ENCODE measurements around the gene UBB.

Gene UBB

GRCh38 chr17:16425698-16426659, 45.1 kb downstream of the UBB start:
- H3K9ac ChIP-seq: no peak overlapping the region
- H3K9me3 ChIP-seq: no peaks in the 10 kb centered on the region
- no peak for TF ChIP-seq Cebpa-rat (IDR thresholded peaks at IDR 0.05)
- H3K4me3 ChIP-seq: no peak overlapping the region
- H3K4me1 ChIP-seq: peaks cover 10% of the 10 kb centered on the region; the same call in 1 of the 2 replicates
- no peaks in the 10 kb centered on the region for H3K27me3 ChIP-seq
- H3K27ac ChIP-seq: no peak overlapping the region
- peaks cover 50% of the 10 kb centered on the region for H3K36me3 ChIP-seq
- H3K4me2 ChIP-seq: no peak overlapping the region
- no peaks in the 10 kb centered on the region for H4K20me1 ChIP-seq

DNA sequence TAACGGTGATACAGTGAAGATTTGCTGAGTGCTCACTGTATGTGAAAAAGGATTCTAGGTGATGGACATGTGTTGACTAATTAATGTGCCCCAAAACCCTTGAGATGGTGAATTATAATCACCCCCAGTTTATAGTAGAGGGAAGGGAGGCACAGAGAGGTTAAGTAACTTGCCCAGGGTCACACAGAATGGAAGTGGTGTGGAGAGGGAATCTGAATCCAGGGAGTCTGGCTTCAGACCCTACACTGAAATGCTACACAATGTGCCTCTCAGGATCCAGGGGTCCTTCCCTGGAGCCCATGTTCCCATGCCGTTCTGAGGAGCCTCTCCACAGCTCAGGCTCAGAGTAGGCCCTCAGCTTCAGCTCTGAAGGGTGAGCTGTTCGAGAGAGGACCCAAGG, 46.1 kb downstream of the UBB start:
- no peaks in the 10 kb centered on the region for H3K9me3 ChIP-seq
- no peaks in the 10 kb centered on the region for H3K27me3 ChIP-seq
- H3K4me3 ChIP-seq: no peak overlapping the region
- no peak for TF ChIP-seq Cebpa-rat (IDR thresholded peaks at IDR 0.05)
- no peaks in the 10 kb centered on the region for H4K20me1 ChIP-seq
- H3K4me1 ChIP-seq: peaks cover 10% of the 10 kb centered on the region; the same call in 1 of the 2 replicates
- H3K27ac ChIP-seq: 0 out of 2 replicates have a peak overlapping the region, but pooled peaks have one; percentile 11
- no peak overlapping the region for H3K9ac ChIP-seq
- peaks cover 50% of the 10 kb centered on the region for H3K36me3 ChIP-seq
- H3K4me2 ChIP-seq: no peak overlapping the region

DNA sequence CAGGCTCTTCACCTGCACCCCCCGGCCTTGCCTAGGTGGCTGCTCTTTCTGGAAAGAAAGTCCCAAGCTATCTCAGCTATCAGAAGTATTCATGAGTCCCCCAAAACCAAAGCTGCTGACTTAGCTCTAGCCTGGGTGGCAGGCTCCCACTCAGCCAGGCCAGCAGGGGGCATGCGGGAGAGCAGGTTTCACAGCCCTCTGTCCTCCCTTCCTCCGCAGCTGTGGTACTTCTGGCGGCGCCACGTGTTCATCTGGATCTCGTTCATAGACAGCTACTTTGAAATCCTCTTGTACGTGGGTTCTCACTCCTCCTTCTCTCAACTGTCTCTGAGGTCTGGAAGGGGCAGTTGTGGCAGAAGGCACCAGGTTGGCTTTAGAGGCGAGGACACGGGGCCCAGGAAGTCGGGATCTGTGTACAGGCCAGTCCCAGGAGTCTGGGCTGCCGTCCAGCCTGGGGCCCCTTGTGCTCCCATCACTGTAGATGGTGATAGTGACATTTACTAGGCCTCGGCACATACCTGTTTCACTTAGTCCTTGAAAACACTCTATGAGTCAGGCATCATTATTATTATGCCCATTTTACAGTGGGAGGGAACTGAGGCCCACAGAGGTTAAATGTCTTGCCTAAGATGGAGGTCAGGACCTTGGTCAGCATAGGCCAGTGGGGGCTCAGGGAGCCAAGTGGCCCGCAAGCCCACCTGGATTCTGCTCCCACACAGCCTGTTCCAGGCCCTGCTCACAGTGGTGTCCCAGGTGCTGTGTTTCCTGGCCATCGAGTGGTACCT, 47.4 kb downstream of the UBB start:
- no peak overlapping the region for H3K9ac ChIP-seq
- H3K4me3 ChIP-seq: no peak overlapping the region
- no peaks in the 10 kb centered on the region for H4K20me1 ChIP-seq
- no peaks in the 10 kb centered on the region for H3K9me3 ChIP-seq
- H3K27me3 ChIP-seq: no peaks in the 10 kb centered on the region
- H3K27ac ChIP-seq: peak overlapping the region; percentile 10; the same call in 1 of the 2 replicates
- no peak for TF ChIP-seq Cebpa-rat (IDR thresholded peaks at IDR 0.05)
- H3K4me2 ChIP-seq: peak overlapping the region; percentile 5; the same call in 1 of the 2 replicates
- H3K36me3 ChIP-seq: peaks cover 44% of the 10 kb centered on the region
- H3K4me1 ChIP-seq: peaks cover 10% of the 10 kb centered on the region; the same call in 1 of the 2 replicates

GRCh38 chr17:16429083-16429482, 48.2 kb downstream of the UBB start:
- Histone ChIP-seq H3K36me3 (peaks cover 45% of the 10 kb centered on the region), H3K27me3 (no peaks in the 10 kb centered on the region), H3K9me3 (no peaks in the 10 kb centered on the region), H4K20me1 (no peaks in the 10 kb centered on the region), H3K4me1 (peaks cover 10% of the 10 kb centered on the region), H3K4me2 (no peak overlapping the region), H3K4me3 (no peak overlapping the region), H3K9ac (no peak overlapping the region), H3K27ac (no peak overlapping the region)
- TF ChIP-seq Cebpa-rat (IDR thresholded peaks at IDR 0.05): no peak

DNA sequence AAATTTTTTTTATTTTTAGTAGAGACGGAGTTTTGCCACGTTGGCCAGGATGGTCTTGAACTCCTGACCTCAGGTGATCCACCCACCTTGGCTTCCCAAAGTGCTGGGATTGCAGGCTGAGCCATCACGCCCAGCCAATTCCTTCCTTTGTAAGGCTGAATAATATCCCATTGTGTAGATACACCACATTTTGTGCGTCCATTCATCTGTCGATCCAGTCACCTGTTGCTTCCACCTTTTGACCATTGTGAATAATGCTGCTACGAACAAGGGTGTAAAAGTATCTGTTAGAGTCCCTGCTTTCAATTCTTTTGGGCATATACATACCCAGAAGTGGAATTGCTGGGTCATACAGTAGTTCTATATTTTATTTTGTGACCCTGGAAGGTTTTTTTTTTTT, 49.8 kb downstream of the UBB start:
- Histone ChIP-seq H3K4me2 (no peak overlapping the region), H3K9me3 (no peaks in the 10 kb centered on the region), H3K27ac (no peak overlapping the region), H3K4me3 (no peak overlapping the region), H4K20me1 (no peaks in the 10 kb centered on the region), H3K27me3 (no peaks in the 10 kb centered on the region), H3K9ac (no peak overlapping the region), H3K36me3 (peaks cover 40% of the 10 kb centered on the region), H3K4me1 (peaks cover 26% of the 10 kb centered on the region)
- no peak for TF ChIP-seq Cebpa-rat (IDR thresholded peaks at IDR 0.05)

DNA sequence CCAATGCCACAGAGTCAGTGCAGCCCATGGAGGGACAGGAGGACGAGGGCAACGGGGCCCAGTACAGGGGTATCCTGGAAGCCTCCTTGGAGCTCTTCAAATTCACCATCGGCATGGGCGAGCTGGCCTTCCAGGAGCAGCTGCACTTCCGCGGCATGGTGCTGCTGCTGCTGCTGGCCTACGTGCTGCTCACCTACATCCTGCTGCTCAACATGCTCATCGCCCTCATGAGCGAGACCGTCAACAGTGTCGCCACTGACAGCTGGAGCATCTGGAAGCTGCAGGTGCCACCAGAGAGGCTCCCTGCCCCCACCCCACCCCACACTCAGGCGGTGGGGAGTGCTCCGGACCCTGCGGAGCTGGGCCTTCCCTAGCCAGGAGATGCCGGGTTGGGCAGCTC, 51.1 kb downstream of the UBB start:
- peaks cover 28% of the 10 kb centered on the region for H3K4me1 ChIP-seq
- TF ChIP-seq Cebpa-rat (IDR thresholded peaks at IDR 0.05): no peak
- no peaks in the 10 kb centered on the region for H3K27me3 ChIP-seq
- no peak overlapping the region for H3K9ac ChIP-seq
- no peak overlapping the region for H3K27ac ChIP-seq
- no peak overlapping the region for H3K4me3 ChIP-seq
- peaks cover 26% of the 10 kb centered on the region; the same call in 1 of the 2 replicates for H3K36me3 ChIP-seq
- H4K20me1 ChIP-seq: no peaks in the 10 kb centered on the region
- no peaks in the 10 kb centered on the region for H3K9me3 ChIP-seq
- H3K4me2 ChIP-seq: no peak overlapping the region

Data from BLaER1 (cell line).